PC-3 (cell line): Measurements from ENCODE around the gene CALN1. TPM values are rescaled to one million over a fixed set of nuclear protein-coding genes. Genes with fewer than 3 reads are reported as not detected.

Source experiments
- ATAC-seq: fragments of 200-7000 bp; cut with Tn5 transposase; 2 replicates; pipeline ENCODE4 v1.9.1; 2020; ENCODE audit warnings: mild to moderate bottlenecking, moderate library complexity
- BruUV-seq: library from RNA; stranded (reverse); fragments of 400-500 nt; replicated peaks from 2 replicates; lab custom pipeline; 2021; lab: Mats Ljungman, UMichigan
- CTCF ChIA-PET: fragments of 300-600 bp; sonication (Branson Sonifier 250); formaldehyde crosslinking; loops from one replicate; lab custom pipeline; 2022; ENCODE audit warnings: antibody characterized with exemption; lab: Charles Lee
- POLR2A ChIA-PET: fragments of 300-600 bp; sonication (Branson Sonifier 250); formaldehyde crosslinking; loops from one replicate; lab custom pipeline; 2022; ENCODE audit warnings: antibody characterized with exemption; ENCODE audit not compliant: unreplicated experiment; lab: Charles Lee
- DNase-seq: peaks from one replicate; pipeline ENCODE4 v3.0.0-alpha.2; 2015
- H2AFZ ChIP-seq: fragments of 300-600 bp; sonication (generic); 2 replicates; pipeline ENCODE4 v1.6.0; 2016; ENCODE audit warnings: antibody characterized with exemption, low read length
- H3F3A ChIP-seq: fragments of 300-600 bp; sonication (generic); one replicate; pipeline ENCODE4 v1.6.0; 2017; ENCODE audit warnings: antibody characterized with exemption, low read length, control low read depth, mild to moderate bottlenecking; ENCODE audit not compliant: unreplicated experiment
- H3K27ac ChIP-seq: fragments of 300-600 bp; sonication (generic); 2 replicates; pipeline ENCODE4 v1.5.1; 2016; ENCODE audit warnings: mild to moderate bottlenecking, low read length
- H3K27me3 ChIP-seq: fragments of 300-600 bp; sonication (generic); 2 replicates; pipeline ENCODE4 v1.6.1; 2016; ENCODE audit warnings: low read length, mixed read lengths
- H3K36me3 ChIP-seq: fragments of 300-600 bp; sonication (generic); 2 replicates; pipeline ENCODE4 v1.6.1; 2016; ENCODE audit warnings: low read depth, mixed run types, low read length, mixed read lengths
- H3K4me1 ChIP-seq: fragments of 300-600 bp; sonication (generic); 2 replicates; pipeline ENCODE4 v1.5.1; 2016; ENCODE audit warnings: low read length; ENCODE audit not compliant: insufficient read depth
- H3K4me2 ChIP-seq: fragments of 300-600 bp; sonication (generic); 2 replicates; pipeline ENCODE4 v1.6.0; 2016; ENCODE audit warnings: low read length
- H3K4me3 ChIP-seq: fragments of 300-600 bp; sonication (generic); 2 replicates; pipeline ENCODE4 v1.5.1; 2016; ENCODE audit warnings: mild to moderate bottlenecking, low read length, mixed read lengths
- H3K79me2 ChIP-seq: fragments of 300-600 bp; sonication (generic); 2 replicates; pipeline ENCODE4 v1.6.1; 2017; ENCODE audit warnings: low read length, mixed read lengths
- H3K9ac ChIP-seq: fragments of 300-600 bp; sonication (generic); 2 replicates; pipeline ENCODE4 v1.6.0; 2016; ENCODE audit warnings: mild to moderate bottlenecking, low read length
- H3K9me2 ChIP-seq: fragments of 300-600 bp; sonication (generic); replicated peaks from 2 replicates; pipeline ENCODE4 v1.6.1; 2016; ENCODE audit warnings: mixed run types, low read length, mixed read lengths
- H3K9me3 ChIP-seq: fragments of 300-600 bp; sonication (generic); 2 replicates; pipeline ENCODE4 v1.6.1; 2016; ENCODE audit warnings: low read length, mixed read lengths
- H4K20me1 ChIP-seq: fragments of 300-600 bp; sonication (generic); 2 replicates; pipeline ENCODE4 v1.6.1; 2016; ENCODE audit warnings: low read length, mixed read lengths
- CTCF ChIP-seq: fragments of 300-600 bp; sonication (generic); conservative IDR thresholded peaks from 2 replicates; pipeline ENCODE4 v1.5.1; 2017; ENCODE audit warnings: antibody characterized with exemption, low read depth, mild to moderate bottlenecking, low read length
- EZH2 ChIP-seq: fragments of 300-600 bp; sonication (generic); IDR thresholded peaks from one replicate; pipeline ENCODE4 v1.6.1; 2017; ENCODE audit warnings: antibody characterized with exemption, mild to moderate bottlenecking, low read length; ENCODE audit not compliant: unreplicated experiment
- EZH2phosphoT487 ChIP-seq: fragments of 300-600 bp; sonication (generic); IDR thresholded peaks from 2 replicates; pipeline ENCODE4 v1.6.1; 2018; ENCODE audit warnings: mild to moderate bottlenecking, antibody characterized with exemption, low read length, borderline replicate concordance
- intact Hi-C: fragments of 100-400 bp; cut with micrococcal nuclease; formaldehyde crosslinking; loops from 2 replicates; pipeline ENCODE4 v1.9.0; 2023
- total RNA-seq: library from RNA; depleted of rRNA; stranded (reverse); fragments of >200 nt; gene quantifications from 2 replicates; pipeline ENCODE4 v1.2.3, GENCODE V29; 2014

CALN1 gene
- total RNA-seq, 1 experiment from 2014 or later, result not detected

- H2AFZ ChIP-seq, result no peak overlapping the region
- CTCF ChIA-PET, result no interaction called here
These were observed 650.8 kb downstream of the CALN1 start for GRCh38 chr7:71761336-71761735.

GRCh38 chr7:71754828-71755227, 657.3 kb downstream of the CALN1 start:
- H3K4me1 ChIP-seq, result no peaks in the 10 kb centered on the region
- no peak overlapping the region for H3K27ac ChIP-seq
- TF ChIP-seq EZH2phosphoT487 (no peak), CTCF (no peak), EZH2 (no peak)
- ChIA-PET CTCF (no interaction called here), POLR2A (no interaction called here)
- intact Hi-C loops, result no loop called here
- no peaks in the 10 kb centered on the region for H3K79me2 ChIP-seq
- no peaks in the 10 kb centered on the region for H3F3A ChIP-seq
- no TSS peak for BruUV-seq
- no peaks in the 10 kb centered on the region for H3K9me2 ChIP-seq
- no peaks in the 10 kb centered on the region for H4K20me1 ChIP-seq
- H3K4me3 ChIP-seq, result no peak overlapping the region
- no peaks in the 10 kb centered on the region for H3K9me3 ChIP-seq
- no peak overlapping the region for H2AFZ ChIP-seq
- no peaks in the 10 kb centered on the region for H3K36me3 ChIP-seq
- H3K4me2 ChIP-seq, result no peak overlapping the region
- H3K9ac ChIP-seq, result no peak overlapping the region
- ATAC-seq (no peak), DNase-seq (no peak)
- no peaks in the 10 kb centered on the region for H3K27me3 ChIP-seq

More at GRCh38 chr7:71761336-71761735, 650.8 kb downstream of the CALN1 start:
- POLR2A ChIA-PET, result no interaction called here
- H3K9ac ChIP-seq, result no peak overlapping the region
- no peaks in the 10 kb centered on the region for H3K4me1 ChIP-seq
- no peaks in the 10 kb centered on the region for H3K79me2 ChIP-seq
- BruUV-seq, result no TSS peak
- no peak overlapping the region for H3K27ac ChIP-seq
- H3K9me3 ChIP-seq, result peaks cover 8% of the 10 kb centered on the region; the same call in 1 of the 2 replicates
- no peaks in the 10 kb centered on the region for H4K20me1 ChIP-seq
- H3K36me3 ChIP-seq, result no peaks in the 10 kb centered on the region
- no peaks in the 10 kb centered on the region for H3K9me2 ChIP-seq
- no peak for ATAC-seq
- no peak overlapping the region for H3K4me2 ChIP-seq
- intact Hi-C loops, result no loop called here
- TF ChIP-seq EZH2 (no peak), CTCF (no peak), EZH2phosphoT487 (no peak)
- H3K4me3 ChIP-seq, result no peak overlapping the region
- no peaks in the 10 kb centered on the region for H3K27me3 ChIP-seq
- H3F3A ChIP-seq, result no peaks in the 10 kb centered on the region
- no peak for DNase-seq

- H4K20me1 ChIP-seq, result no peaks in the 10 kb centered on the region
- DNase-seq, result no peak
- ChIA-PET CTCF (no interaction called here), POLR2A (no interaction called here)
- H3K9me3 ChIP-seq, result no peaks in the 10 kb centered on the region
- no peaks in the 10 kb centered on the region for H3K4me1 ChIP-seq
- no peaks in the 10 kb centered on the region for H3K79me2 ChIP-seq
- intact Hi-C loops, result no loop called here
- no peak overlapping the region for H3K9ac ChIP-seq
- H3K36me3 ChIP-seq, result no peaks in the 10 kb centered on the region
- H3F3A ChIP-seq, result no peaks in the 10 kb centered on the region
- no peak overlapping the region for H3K4me2 ChIP-seq
- no TSS peak for BruUV-seq
- TF ChIP-seq EZH2 (no peak), CTCF (no peak), EZH2phosphoT487 (no peak)
- H3K9me2 ChIP-seq, result no peaks in the 10 kb centered on the region
- H3K27me3 ChIP-seq, result no peaks in the 10 kb centered on the region
- ATAC-seq, result no peak
- H3K4me3 ChIP-seq, result no peak overlapping the region
- no peak overlapping the region for H2AFZ ChIP-seq
- no peak overlapping the region for H3K27ac ChIP-seq
These were observed 658.0 kb downstream of the CALN1 start for GRCh38 chr7:71753956-71754664.
